HEK293T (cell line): ENCODE measurements around the gene FADS3.

Experiments used
- CTCF ChIA-PET: fragments of 350-600 bp; formaldehyde crosslinking; extraction: SDS; loops from one replicate; lab custom pipeline; 2021; ENCODE audit warnings: antibody characterized with exemption, inconsistent platforms; lab: Yijun Ruan, JAX
- POLR2A ChIA-PET: fragments of 350-600 bp; formaldehyde crosslinking; extraction: SDS; loops from one replicate; lab custom pipeline; 2020; ENCODE audit warnings: antibody characterized with exemption, inconsistent platforms; lab: Yijun Ruan, JAX
- DNase-seq: peaks from one replicate; pipeline ENCODE4 v3.0.0; 2012; ENCODE audit warnings: mixed read lengths; ENCODE audit errors: extremely low spot score
- ARNT ChIP-seq: fragments of 450-650 bp; IDR thresholded peaks from 2 replicates; pipeline ENCODE4 v1.6.1; 2017; ENCODE audit warnings: mild to moderate bottlenecking
- BHLHE40 ChIP-seq: fragments of 450-650 bp; IDR thresholded peaks from 2 replicates; pipeline ENCODE4 v1.6.1; 2016; ENCODE audit warnings: mild to moderate bottlenecking, moderate library complexity, borderline replicate concordance
- CTBP1 ChIP-seq: fragments of 450-650 bp; IDR thresholded peaks from 2 replicates; pipeline ENCODE4 v1.6.1; 2016; ENCODE audit warnings: borderline replicate concordance
- ELF4 ChIP-seq: fragments of 450-650 bp; IDR thresholded peaks from 2 replicates; pipeline ENCODE4 v1.6.1; 2017; ENCODE audit warnings: antibody characterized with exemption
- FOXA1 ChIP-seq: fragments of 450-650 bp; IDR thresholded peaks from 2 replicates; pipeline ENCODE4 v1.6.1; 2016; ENCODE audit warnings: mild to moderate bottlenecking
- FOXK2 ChIP-seq: fragments of 450-650 bp; IDR thresholded peaks from 2 replicates; pipeline ENCODE4 v1.6.1; 2016; ENCODE audit warnings: mild to moderate bottlenecking
- FOXM1 ChIP-seq: fragments of 450-650 bp; IDR thresholded peaks from 2 replicates; pipeline ENCODE4 v1.6.1; 2017; ENCODE audit warnings: mild to moderate bottlenecking, borderline replicate concordance
- HDGF ChIP-seq: fragments of 450-650 bp; IDR thresholded peaks from 2 replicates; pipeline ENCODE4 v1.6.1; 2017; ENCODE audit warnings: antibody characterized with exemption, borderline replicate concordance
- L3MBTL2 ChIP-seq: fragments of 450-650 bp; conservative IDR thresholded peaks from 2 replicates; pipeline ENCODE4 v1.6.1; 2016; ENCODE audit warnings: mild to moderate bottlenecking
- LEF1 ChIP-seq: fragments of 450-650 bp; IDR thresholded peaks from 2 replicates; pipeline ENCODE4 v1.6.1; 2017; ENCODE audit warnings: mild to moderate bottlenecking, borderline replicate concordance
- NFRKB ChIP-seq: fragments of 450-650 bp; IDR thresholded peaks from 2 replicates; pipeline ENCODE4 v1.6.1; 2016; ENCODE audit warnings: mild to moderate bottlenecking, moderate library complexity
- SP1 ChIP-seq: fragments of 450-650 bp; IDR thresholded peaks from 2 replicates; pipeline ENCODE4 v1.6.1; 2017
- SUZ12 ChIP-seq: fragments of 450-650 bp; IDR thresholded peaks from 2 replicates; pipeline ENCODE4 v1.6.1; 2016; ENCODE audit warnings: mild to moderate bottlenecking
- TARDBP ChIP-seq: fragments of 450-650 bp; IDR thresholded peaks from 2 replicates; pipeline ENCODE4 v1.6.1; 2016
- ZNF384 ChIP-seq: fragments of 450-650 bp; IDR thresholded peaks from 2 replicates; pipeline ENCODE4 v1.6.1; 2016
- TF ChIP-seq, protein P1 (sequence below): fragments of 450-650 bp; IDR thresholded peaks from 2 replicates; pipeline ENCODE4 v1.6.1; 2016

Gene FADS3

DNA sequence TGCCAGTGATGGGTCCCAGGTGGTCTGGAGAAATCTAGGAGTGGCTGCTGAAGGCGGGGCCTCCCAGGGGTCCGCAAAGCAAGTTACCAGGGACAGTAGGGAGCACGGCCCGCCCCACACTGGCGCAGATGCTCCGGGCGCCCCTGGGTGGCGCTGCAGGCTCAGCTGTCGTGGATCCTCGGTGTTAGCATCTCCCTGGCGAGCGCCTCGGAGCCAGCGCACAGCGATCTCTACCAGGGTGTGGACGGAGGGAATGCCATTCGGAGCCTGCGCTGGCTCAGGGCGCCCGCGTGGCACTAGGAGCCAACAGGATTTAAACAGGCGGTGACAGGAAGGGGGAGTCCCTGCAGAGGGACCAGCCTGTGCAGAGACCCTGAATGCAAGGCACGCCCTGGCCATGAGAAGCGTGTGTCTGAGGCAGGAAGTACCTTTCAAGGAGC is 20.2 kb downstream of the FADS3 start:
- CTCF ChIA-PET = interaction anchor here (0.7 to 2.6 kb wide), 8 partner anchors 10 to 236 kb away, joined by 4 to 19 read pairs (median 8); no protein-coding TSS in a partner anchor
- no peak for TF ChIP-seq CTBP1
- POLR2A ChIA-PET = no interaction called here
- DNase-seq = peak; percentile 91

DNA sequence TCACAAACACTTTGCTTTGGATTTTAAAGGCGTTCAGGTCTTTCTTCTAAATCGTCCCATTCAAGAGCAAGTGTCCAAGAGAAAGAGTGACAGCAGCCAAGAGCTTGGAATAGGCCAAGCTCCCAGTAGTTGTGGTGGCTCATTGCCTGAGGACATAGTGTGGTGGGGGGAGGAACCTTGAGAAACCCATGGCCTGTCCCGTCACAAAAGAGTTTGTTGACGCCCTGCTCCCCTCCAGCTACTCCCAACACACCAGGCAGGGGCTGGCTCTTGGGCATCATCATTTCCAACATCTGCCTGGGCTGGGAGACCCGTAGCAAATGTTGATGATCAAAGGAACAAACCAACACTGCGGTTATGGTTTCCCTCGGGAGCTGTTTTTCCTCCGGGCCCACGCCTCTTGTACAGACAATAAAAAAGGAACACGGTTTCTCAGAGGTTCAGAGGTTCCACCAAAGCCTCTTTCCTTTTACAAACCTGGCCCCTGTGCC is 20.8 kb downstream of the FADS3 start:
- TF ChIP-seq ZNF384 = no peak
- TF ChIP-seq CTBP1 = no peak
- no peak for TF ChIP-seq LEF1
- no peak for TF ChIP-seq L3MBTL2
- no peak for TF ChIP-seq FOXM1
- no peak for TF ChIP-seq SP1
- TF ChIP-seq ARNT = no peak
- TF ChIP-seq TARDBP = no peak
- no peak for TF ChIP-seq BHLHE40
- no peak for TF ChIP-seq HDGF
- TF ChIP-seq, protein P1, sequence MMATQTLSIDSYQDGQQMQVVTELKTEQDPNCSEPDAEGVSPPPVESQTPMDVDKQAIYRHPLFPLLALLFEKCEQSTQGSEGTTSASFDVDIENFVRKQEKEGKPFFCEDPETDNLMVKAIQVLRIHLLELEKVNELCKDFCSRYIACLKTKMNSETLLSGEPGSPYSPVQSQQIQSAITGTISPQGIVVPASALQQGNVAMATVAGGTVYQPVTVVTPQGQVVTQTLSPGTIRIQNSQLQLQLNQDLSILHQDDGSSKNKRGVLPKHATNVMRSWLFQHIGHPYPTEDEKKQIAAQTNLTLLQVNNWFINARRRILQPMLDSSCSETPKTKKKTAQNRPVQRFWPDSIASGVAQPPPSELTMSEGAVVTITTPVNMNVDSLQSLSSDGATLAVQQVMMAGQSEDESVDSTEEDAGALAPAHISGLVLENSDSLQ = no peak
- ChIA-PET CTCF (interaction anchor here (0.6 to 2.6 kb wide), 10 partner anchors 11 to 237 kb away, joined by 3 to 19 read pairs (median 6); no protein-coding TSS in a partner anchor), POLR2A (no interaction called here)
- DNase-seq = no peak

DNA sequence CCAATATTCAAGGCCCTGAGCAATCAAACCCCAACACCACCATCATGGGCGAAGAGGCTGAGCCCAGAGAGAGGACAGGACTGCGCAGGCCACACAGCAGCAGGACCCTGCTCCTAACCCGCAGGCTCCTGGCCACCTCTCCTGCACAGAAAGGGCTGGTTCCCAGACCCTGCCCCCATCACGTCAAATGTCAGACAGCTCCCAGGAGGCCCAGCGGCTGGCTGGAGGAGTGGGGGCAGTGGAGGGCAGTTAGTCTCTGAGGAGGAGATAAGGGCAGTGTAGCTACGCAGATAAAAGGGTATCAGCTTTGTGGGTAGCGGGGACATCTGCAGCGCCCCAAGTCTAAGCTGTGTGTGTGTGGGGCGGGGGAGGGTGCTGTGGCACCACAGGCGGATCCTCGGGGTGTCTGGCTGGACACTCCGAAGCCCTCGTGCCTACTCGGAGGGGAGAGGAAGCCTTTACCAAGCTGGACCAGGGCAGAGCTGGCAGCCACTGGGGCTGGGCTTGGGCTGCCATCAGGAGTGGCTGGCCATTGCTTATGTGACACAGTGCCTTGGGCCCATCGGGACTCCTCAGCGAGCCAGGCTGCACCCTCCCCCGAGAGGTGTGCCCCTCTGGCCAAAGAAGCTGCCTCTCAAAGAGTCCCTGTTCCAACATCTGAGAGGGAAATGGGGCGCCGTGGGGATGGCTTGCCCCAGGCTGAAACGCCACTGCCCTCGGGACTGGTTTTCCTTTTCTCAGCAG is 21.5 kb downstream of the FADS3 start:
- TF ChIP-seq ELF4 (no peak), HDGF (no peak), NFRKB (no peak), FOXK2 (no peak), BHLHE40 (no peak), LEF1 (no peak), FOXM1 (no peak), TARDBP (no peak), ZNF384 (no peak), SP1 (no peak), L3MBTL2 (no peak), SUZ12 (no peak), CTBP1 (no peak)
- no peak for DNase-seq
- ChIA-PET CTCF (interaction anchor here (0.6 to 2.6 kb wide), 9 partner anchors 12 to 237 kb away, joined by 3 to 19 read pairs (median 8); no protein-coding TSS in a partner anchor), POLR2A (no interaction called here)

DNA sequence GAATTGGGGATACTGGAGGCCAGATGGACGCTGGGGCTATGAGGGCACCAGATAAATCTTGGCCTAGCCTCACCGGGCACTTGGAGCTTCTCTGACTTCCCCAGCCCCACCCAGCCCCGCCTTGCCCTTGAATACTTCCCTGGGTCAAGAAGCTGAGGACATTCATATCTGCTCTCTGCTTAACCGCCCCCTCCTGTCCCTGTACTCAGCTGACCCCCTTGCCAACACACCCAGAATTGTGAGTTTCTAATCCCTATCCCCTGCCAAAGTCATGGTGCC is 22.0 kb downstream of the FADS3 start:
- ChIA-PET CTCF (interaction anchor here (0.7 to 2.6 kb wide), 4 partner anchors 30 to 238 kb away, joined by 4 to 19 read pairs (median 13); no protein-coding TSS in a partner anchor), POLR2A (no interaction called here)
- TF ChIP-seq FOXA1 = no peak
- no peak for TF ChIP-seq SP1
- no peak for TF ChIP-seq BHLHE40
- TF ChIP-seq FOXM1 = no peak
- no peak for TF ChIP-seq CTBP1
- DNase-seq = no peak

DNA sequence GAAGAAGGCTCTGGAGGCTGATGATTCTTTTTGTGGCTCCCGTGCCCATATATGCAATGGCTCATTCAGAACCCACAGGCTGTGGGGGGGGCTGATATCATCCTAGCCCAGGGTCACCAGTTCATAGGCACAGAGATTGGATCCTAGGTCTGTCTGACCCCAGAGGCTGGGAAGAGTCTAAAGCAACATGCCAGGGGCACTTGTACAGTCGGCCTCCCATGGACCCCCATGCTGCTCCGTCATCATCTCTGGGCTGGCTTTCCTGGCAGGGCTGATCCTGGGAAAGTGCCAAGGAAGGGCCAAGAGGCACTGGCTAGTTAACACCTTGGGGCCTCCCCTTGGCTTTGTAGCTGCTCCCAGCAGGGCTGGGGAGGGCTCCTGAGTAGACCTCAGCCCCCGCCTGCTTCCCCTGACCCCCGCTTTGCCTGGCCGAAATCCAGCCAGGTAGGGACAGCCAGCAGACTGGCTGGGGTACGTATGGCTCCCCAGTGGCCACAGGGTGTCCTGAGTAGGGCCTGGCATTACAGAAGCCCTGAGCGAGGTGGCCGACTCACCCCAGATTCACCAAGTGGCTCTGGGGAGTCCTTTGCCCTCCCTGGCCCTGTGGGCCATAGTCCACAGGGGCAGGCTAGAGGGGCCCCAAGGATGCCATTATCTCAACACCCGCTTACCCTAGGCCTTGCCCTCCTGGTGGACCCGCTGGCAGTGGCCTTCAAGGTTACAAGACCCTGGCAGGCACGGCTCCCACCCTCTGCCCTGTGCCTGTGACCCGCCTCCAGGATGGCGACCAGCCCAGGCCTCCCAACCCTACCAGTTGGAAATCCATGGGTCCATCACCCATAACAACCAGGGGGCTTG is 22.5 kb downstream of the FADS3 start:
- ChIA-PET POLR2A (no interaction called here), CTCF (interaction anchor here (0.7 to 2.6 kb wide), 2 partner anchors 95 to 213 kb away, joined by 3 to 17 read pairs; no protein-coding TSS in a partner anchor)
- no peak for DNase-seq
- TF ChIP-seq CTBP1 (no peak), L3MBTL2 (no peak), BHLHE40 (no peak), NFRKB (no peak), ARNT (no peak), TARDBP (no peak), HDGF (no peak), ZNF384 (no peak), ELF4 (no peak), SUZ12 (no peak), FOXM1 (no peak), LEF1 (no peak), SP1 (no peak)
- TF ChIP-seq, protein P1 = no peak

DNA sequence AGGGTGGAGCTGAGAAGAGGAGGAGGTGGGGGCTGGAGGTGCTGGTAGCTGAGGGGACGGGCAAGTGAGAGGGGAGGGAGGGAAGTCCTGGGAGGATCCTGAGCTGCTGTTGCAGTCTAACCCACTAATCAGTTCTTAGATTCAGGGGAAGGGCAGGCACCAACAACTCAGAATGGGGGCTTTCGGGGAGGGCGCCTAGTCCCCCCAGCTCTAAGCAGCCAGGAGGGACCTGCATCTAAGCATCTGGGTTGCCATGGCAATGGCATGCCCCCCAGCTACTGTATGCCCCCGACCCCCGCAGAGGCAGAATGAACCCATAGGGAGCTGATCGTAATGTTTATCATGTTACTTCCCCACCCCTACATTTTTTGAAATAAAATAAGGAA is 24.4 kb downstream of the FADS3 start:
- CTCF ChIA-PET = interaction anchor here (1.4 kb wide), 1 partner anchor 8 kb away, joined by 3 read pairs; no protein-coding TSS in a partner anchor
- POLR2A ChIA-PET = no interaction called here
- TF ChIP-seq ELF4 = no peak
- no peak for TF ChIP-seq TARDBP
- TF ChIP-seq BHLHE40 = no peak
- no peak for TF ChIP-seq SUZ12
- no peak for TF ChIP-seq L3MBTL2
- TF ChIP-seq, protein P1 = no peak
- TF ChIP-seq CTBP1 = no peak
- no peak for TF ChIP-seq FOXA1
- TF ChIP-seq FOXM1 = no peak
- TF ChIP-seq ZNF384 = no peak
- no peak for TF ChIP-seq HDGF
- no peak for TF ChIP-seq LEF1
- TF ChIP-seq NFRKB = no peak
- no peak for DNase-seq
